Central memory CD8-positive, alpha-beta T cell (primary cell): Measurements from ENCODE around the gene LSM2.
A peak's percentile ranks its signal among the peaks of the same experiment; 100 is the strongest.

ENCODE experiments used
- ATAC-seq: fragments of 150-1000 bp; cut with Tn5 transposase; replicated peaks from 2 replicates; pipeline ENCODE4 v1.10.0; 2022; ENCODE audit warnings: mild to moderate bottlenecking, moderate FRiP score, moderate number of reproducible peaks; ENCODE audit not compliant: poor library complexity, severe bottlenecking; ENCODE audit errors: extremely low read depth
- DNase-seq, 2 donors: peaks; one replicate each; pipeline ENCODE4 v3.0.0; 2021; ENCODE audit warnings: low spot score in 2 of 2
- H3K27ac Mint-ChIP-seq: one replicate; pipeline ENCODE4 v1.8.0; 2022; ENCODE audit warnings: low read depth, mild to moderate bottlenecking, moderate library complexity, mixed read lengths
- H3K27me3 Mint-ChIP-seq: one replicate; pipeline ENCODE4 v1.8.0; 2022; ENCODE audit warnings: mixed read lengths
- H3K36me3 Mint-ChIP-seq: one replicate; pipeline ENCODE4 v1.8.0; 2022; ENCODE audit warnings: mild to moderate bottlenecking, moderate library complexity, mixed read lengths; ENCODE audit not compliant: insufficient read depth
- H3K4me1 Mint-ChIP-seq: one replicate; pipeline ENCODE4 v1.8.0; 2022; ENCODE audit warnings: mixed read lengths
- H3K4me3 Mint-ChIP-seq: one replicate; pipeline ENCODE4 v1.8.0; 2022; ENCODE audit warnings: mild to moderate bottlenecking, moderate library complexity, mixed read lengths
- H3K9me3 Mint-ChIP-seq: one replicate; pipeline ENCODE4 v1.8.0; 2022; ENCODE audit warnings: mixed read lengths

LSM2 gene

GRCh38 chr6:31791324-31792089 lies 15.3 kb downstream of the LSM2 start:
- no peaks in the 10 kb centered on the region for H3K9me3 Mint-ChIP-seq
- peak overlapping the region; percentile 13 for H3K27ac Mint-ChIP-seq
- H3K36me3 Mint-ChIP-seq, result peaks cover 13% of the 10 kb centered on the region
- ATAC-seq (no peak), DNase-seq (no peak)
- no peaks in the 10 kb centered on the region for H3K27me3 Mint-ChIP-seq
- H3K4me1 Mint-ChIP-seq, result peaks cover 24% of the 10 kb centered on the region
- H3K4me3 Mint-ChIP-seq, result no peak overlapping the region

- H3K9me3 Mint-ChIP-seq, result no peaks in the 10 kb centered on the region
- DNase-seq (no peak), ATAC-seq (no peak)
- H3K27me3 Mint-ChIP-seq, result no peaks in the 10 kb centered on the region
- peaks cover 17% of the 10 kb centered on the region for H3K36me3 Mint-ChIP-seq
- no peak overlapping the region for H3K27ac Mint-ChIP-seq
- H3K4me3 Mint-ChIP-seq, result no peak overlapping the region
- H3K4me1 Mint-ChIP-seq, result peaks cover 1% of the 10 kb centered on the region
Observed at GRCh38 chr6:31785475-31785874, 21.3 kb downstream of the LSM2 start.

GRCh38 chr6:31784098-31784925 lies 22.5 kb downstream of the LSM2 start:
- H3K36me3 Mint-ChIP-seq, result peaks cover 15% of the 10 kb centered on the region
- no peaks in the 10 kb centered on the region for H3K4me1 Mint-ChIP-seq
- DNase-seq (no peak), ATAC-seq (no peak)
- H3K9me3 Mint-ChIP-seq, result no peaks in the 10 kb centered on the region
- H3K27me3 Mint-ChIP-seq, result no peaks in the 10 kb centered on the region
- no peak overlapping the region for H3K27ac Mint-ChIP-seq
- no peak overlapping the region for H3K4me3 Mint-ChIP-seq

- ATAC-seq (no peak), DNase-seq (no peak)
- peaks cover 6% of the 10 kb centered on the region for H3K4me1 Mint-ChIP-seq
- H3K27me3 Mint-ChIP-seq, result no peaks in the 10 kb centered on the region
- H3K36me3 Mint-ChIP-seq, result peaks cover 19% of the 10 kb centered on the region
- H3K4me3 Mint-ChIP-seq, result no peak overlapping the region
- H3K27ac Mint-ChIP-seq, result no peak overlapping the region
- no peaks in the 10 kb centered on the region for H3K9me3 Mint-ChIP-seq
Observed at GRCh38 chr6:31782126-31782855, 24.5 kb downstream of the LSM2 start.

GRCh38 chr6:31781244-31782125 lies 25.3 kb downstream of the LSM2 start:
- Mint-ChIP-seq H3K4me1 (peaks cover 14% of the 10 kb centered on the region), H3K4me3 (no peak overlapping the region), H3K36me3 (peaks cover 19% of the 10 kb centered on the region), H3K9me3 (no peaks in the 10 kb centered on the region), H3K27ac (peak overlapping the region; percentile 60), H3K27me3 (no peaks in the 10 kb centered on the region)
- DNase-seq (no peak), ATAC-seq (no peak)

GRCh38 chr6:31780507-31781243 lies 26.1 kb downstream of the LSM2 start:
- Mint-ChIP-seq H3K4me3 (no peak overlapping the region), H3K36me3 (peaks cover 19% of the 10 kb centered on the region), H3K27ac (peak overlapping the region; percentile 60), H3K27me3 (no peaks in the 10 kb centered on the region), H3K4me1 (peaks cover 20% of the 10 kb centered on the region), H3K9me3 (no peaks in the 10 kb centered on the region)
- ATAC-seq, result no peak
- no peak for DNase-seq

GRCh38 chr6:31779908-31780307 lies 26.9 kb downstream of the LSM2 start:
- Mint-ChIP-seq H3K36me3 (peaks cover 17% of the 10 kb centered on the region), H3K27me3 (no peaks in the 10 kb centered on the region), H3K4me1 (peaks cover 25% of the 10 kb centered on the region), H3K27ac (no peak overlapping the region), H3K4me3 (no peak overlapping the region), H3K9me3 (no peaks in the 10 kb centered on the region)
- ATAC-seq (no peak), DNase-seq (no peak)

GRCh38 chr6:31778999-31779885 lies 27.5 kb downstream of the LSM2 start:
- DNase-seq, result no peak
- peaks cover 17% of the 10 kb centered on the region for H3K36me3 Mint-ChIP-seq
- ATAC-seq, result no peak
- H3K27me3 Mint-ChIP-seq, result no peaks in the 10 kb centered on the region
- no peak overlapping the region for H3K27ac Mint-ChIP-seq
- H3K9me3 Mint-ChIP-seq, result no peaks in the 10 kb centered on the region
- H3K4me1 Mint-ChIP-seq, result peaks cover 25% of the 10 kb centered on the region
- no peak overlapping the region for H3K4me3 Mint-ChIP-seq

GRCh38 chr6:31778193-31778592 lies 28.6 kb downstream of the LSM2 start:
- H3K27ac Mint-ChIP-seq, result no peak overlapping the region
- H3K4me1 Mint-ChIP-seq, result peaks cover 27% of the 10 kb centered on the region
- H3K4me3 Mint-ChIP-seq, result no peak overlapping the region

GRCh38 chr6:31777667-31778050 lies 29.1 kb downstream of the LSM2 start:
- no peak for DNase-seq
- Mint-ChIP-seq H3K4me3 (peak overlapping the region; percentile 14), H3K4me1 (peaks cover 33% of the 10 kb centered on the region), H3K9me3 (no peaks in the 10 kb centered on the region), H3K36me3 (peaks cover 8% of the 10 kb centered on the region), H3K27ac (peak overlapping the region; percentile 78), H3K27me3 (no peaks in the 10 kb centered on the region)
- ATAC-seq, result no peak

More at GRCh38 chr6:31778193-31778592, 28.6 kb downstream of the LSM2 start:
- DNase-seq (no peak), ATAC-seq (no peak)
- Mint-ChIP-seq H3K36me3 (peaks cover 13% of the 10 kb centered on the region), H3K9me3 (no peaks in the 10 kb centered on the region), H3K27me3 (no peaks in the 10 kb centered on the region)
